B cell (primary cell): ENCODE data around the gene MT1G.

ENCODE experiments used
- EZH2 ChIP-seq: IDR thresholded peaks from 2 replicates; pipeline ENCODE4 v1.6.1; 2012; ENCODE audit warnings: borderline replicate concordance, low read depth, mild to moderate bottlenecking, moderate library complexity, low read length; ENCODE audit not compliant: insufficient read depth, poor library complexity, severe bottlenecking
- TF ChIP-seq, protein P1 (sequence below): fragments of 200-600 bp; IDR thresholded peaks from one replicate; pipeline ENCODE4 v1.8.0; 2022; ENCODE audit warnings: antibody characterized with exemption, mild to moderate bottlenecking

DNA sequence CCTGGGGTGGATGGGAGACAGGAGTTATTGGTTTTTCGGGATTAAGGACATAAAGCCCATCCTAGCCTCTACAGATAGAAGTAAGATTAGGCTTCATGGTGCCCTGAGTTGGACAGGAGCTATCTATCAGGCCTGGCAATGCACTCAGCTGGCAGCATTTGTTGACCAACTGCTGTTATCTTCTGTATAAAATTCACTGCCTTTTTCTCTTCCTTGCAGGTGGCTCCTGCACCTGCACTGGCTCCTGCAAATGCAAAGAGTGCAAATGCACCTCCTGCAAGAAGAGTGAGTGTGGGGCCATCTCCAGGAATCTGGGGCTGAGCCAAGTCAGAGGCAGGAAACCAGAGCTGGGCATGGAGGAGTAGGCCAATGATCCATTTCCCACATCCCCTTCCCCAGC is 28.8 kb downstream of the MT1G start:
- TF ChIP-seq, protein P1, sequence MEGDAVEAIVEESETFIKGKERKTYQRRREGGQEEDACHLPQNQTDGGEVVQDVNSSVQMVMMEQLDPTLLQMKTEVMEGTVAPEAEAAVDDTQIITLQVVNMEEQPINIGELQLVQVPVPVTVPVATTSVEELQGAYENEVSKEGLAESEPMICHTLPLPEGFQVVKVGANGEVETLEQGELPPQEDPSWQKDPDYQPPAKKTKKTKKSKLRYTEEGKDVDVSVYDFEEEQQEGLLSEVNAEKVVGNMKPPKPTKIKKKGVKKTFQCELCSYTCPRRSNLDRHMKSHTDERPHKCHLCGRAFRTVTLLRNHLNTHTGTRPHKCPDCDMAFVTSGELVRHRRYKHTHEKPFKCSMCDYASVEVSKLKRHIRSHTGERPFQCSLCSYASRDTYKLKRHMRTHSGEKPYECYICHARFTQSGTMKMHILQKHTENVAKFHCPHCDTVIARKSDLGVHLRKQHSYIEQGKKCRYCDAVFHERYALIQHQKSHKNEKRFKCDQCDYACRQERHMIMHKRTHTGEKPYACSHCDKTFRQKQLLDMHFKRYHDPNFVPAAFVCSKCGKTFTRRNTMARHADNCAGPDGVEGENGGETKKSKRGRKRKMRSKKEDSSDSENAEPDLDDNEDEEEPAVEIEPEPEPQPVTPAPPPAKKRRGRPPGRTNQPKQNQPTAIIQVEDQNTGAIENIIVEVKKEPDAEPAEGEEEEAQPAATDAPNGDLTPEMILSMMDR: no peak
- TF ChIP-seq EZH2: no peak
